CD14-positive monocyte (primary cell): ENCODE data around the gene ANGPTL7. TPM values are rescaled to one million over a fixed set of nuclear protein-coding genes. Genes with fewer than 3 reads are reported as not detected.

Source experiments
- DNase-seq, 3 donors: peaks; one replicate each; pipeline ENCODE4 v3.0.0-alpha.2; 2011 to 2022
- H2AFZ ChIP-seq: 2 replicates; pipeline ENCODE4 v1.6.0; 2012; ENCODE audit warnings: mild to moderate bottlenecking, low read depth, low read length, inconsistent platforms; ENCODE audit not compliant: insufficient read depth, poor library complexity, severe bottlenecking
- H3K27ac ChIP-seq, 2 donors: 1 replicate in 1 of 2; 2 replicates in 1 of 2; pipeline ENCODE4 v1.5.1; 2012 to 2013; ENCODE audit warnings: low read length in 2 of 2, control low read depth in 1 of 2, inconsistent platforms in 1 of 2, low read depth in 1 of 2, mild to moderate bottlenecking in 1 of 2
- H3K27me3 ChIP-seq, 2 donors: one replicate each; pipeline versions ENCODE4 v1.6.0 to v1.6.1; 2011 to 2013; ENCODE audit warnings: low read length in 2 of 2; ENCODE audit not compliant: control insufficient read depth in 2 of 2, insufficient read depth in 2 of 2
- H3K36me3 ChIP-seq, 2 donors: replicated peaks in 1 of 2; 1 replicate in 1 of 2; 2 replicates in 1 of 2; pipeline versions ENCODE4 v1.5.1 to v1.6.1; 2012 to 2013; ENCODE audit warnings: low read length in 2 of 2, control low read depth in 1 of 2, inconsistent platforms in 1 of 2, mild to moderate bottlenecking in 1 of 2; ENCODE audit not compliant: insufficient read depth in 2 of 2, control insufficient read depth in 1 of 2
- H3K4me1 ChIP-seq, 2 donors: 1 replicate in 1 of 2; 2 replicates in 1 of 2; pipeline versions ENCODE4 v1.5.1 to v1.6.1; 2012 to 2013; ENCODE audit warnings: low read length in 2 of 2, control low read depth in 1 of 2, inconsistent platforms in 1 of 2, mild to moderate bottlenecking in 1 of 2, moderate library complexity in 1 of 2; ENCODE audit not compliant: insufficient read depth in 2 of 2, control insufficient read depth in 1 of 2
- H3K4me2 ChIP-seq: replicated peaks from 2 replicates; pipeline ENCODE3; 2012; ENCODE audit warnings: low read length, moderate library complexity, mild to moderate bottlenecking; ENCODE audit not compliant: poor library complexity, severe bottlenecking; ENCODE audit errors: extremely low read depth
- H3K4me3 ChIP-seq, 3 experiments: fragments of 200-600 bp in 1 of 3; sonication (generic) in 1 of 3; replicated peaks in 1 of 3; 1 replicate in 2 of 3; 2 replicates in 1 of 3; pipeline ENCODE4 v1.5.1; 2011 to 2013; ENCODE audit warnings: low read length in 3 of 3, mild to moderate bottlenecking in 3 of 3, control low read depth in 2 of 3, low read depth in 2 of 3, inconsistent platforms in 1 of 3, moderate library complexity in 1 of 3
- H3K79me2 ChIP-seq: 2 replicates; pipeline ENCODE4 v1.6.0; 2012; ENCODE audit warnings: mild to moderate bottlenecking, control low read depth, inconsistent platforms, low read length, moderate library complexity; ENCODE audit not compliant: insufficient read depth
- H3K9ac ChIP-seq: 2 replicates; pipeline ENCODE4 v1.6.0; 2017; ENCODE audit warnings: low read length, mild to moderate bottlenecking; ENCODE audit not compliant: insufficient read depth, poor library complexity, severe bottlenecking
- H3K9me3 ChIP-seq, 2 donors: replicated peaks in 1 of 2; 1 replicate in 1 of 2; 2 replicates in 1 of 2; pipeline versions ENCODE4 v1.5.1 to v1.6.1; 2012 to 2013; ENCODE audit warnings: low read length in 2 of 2, control low read depth in 1 of 2; ENCODE audit not compliant: control insufficient read depth in 1 of 2, insufficient read depth in 1 of 2
- H4K20me1 ChIP-seq: 2 replicates; pipeline ENCODE4 v1.6.0; 2012; ENCODE audit warnings: mild to moderate bottlenecking, low read length, control low read depth, moderate library complexity; ENCODE audit not compliant: insufficient read depth
- H3K27ac Mint-ChIP-seq, 7 donors: one replicate each; pipeline ENCODE4 v1.8.0; 2020; ENCODE audit warnings: mild to moderate bottlenecking in 7 of 7, mixed read lengths in 7 of 7, moderate library complexity in 6 of 7, inconsistent platforms in 2 of 7
- H3K27me3 Mint-ChIP-seq, 3 donors: one replicate each; pipeline ENCODE4 v1.8.0; 2021 to 2022; ENCODE audit warnings: low read depth in 3 of 3, mild to moderate bottlenecking in 3 of 3, mixed read lengths in 3 of 3, moderate library complexity in 3 of 3, inconsistent platforms in 1 of 3
- H3K36me3 Mint-ChIP-seq, 2 donors: one replicate each; pipeline ENCODE4 v1.8.0; 2020; ENCODE audit warnings: mixed read lengths in 2 of 2, inconsistent platforms in 1 of 2, mild to moderate bottlenecking in 1 of 2
- H3K4me1 Mint-ChIP-seq: one replicate; pipeline ENCODE4 v1.8.0; 2020; ENCODE audit warnings: mild to moderate bottlenecking, mixed read lengths
- H3K4me3 Mint-ChIP-seq, 2 donors: one replicate each; pipeline ENCODE4 v1.8.0; 2020; ENCODE audit warnings: mild to moderate bottlenecking in 2 of 2, mixed read lengths in 2 of 2, moderate library complexity in 1 of 2
- H3K9me3 Mint-ChIP-seq, 7 donors: one replicate each; pipeline ENCODE4 v1.8.0; 2020 to 2022; ENCODE audit warnings: mixed read lengths in 7 of 7, mild to moderate bottlenecking in 6 of 7, moderate library complexity in 6 of 7, inconsistent platforms in 2 of 7
- WGBS: methylation state at CpG from one replicate; pipeline ENCODE4 v1.1.5; 2013; ENCODE audit warnings: missing lambda C conversion rate; ENCODE audit not compliant: insufficient coverage; 5-methylcytosine and 5-hydroxymethylcytosine counted together
- intact Hi-C, 2 donors: fragments of 100-400 bp; cut with micrococcal nuclease; formaldehyde crosslinking; loops; one replicate each; pipeline versions ENCODE4 v1.15.0 to v1.15.1; 2023
- polyA plus RNA-seq, 3 donors: library from polyadenylated mRNA; depleted of rRNA in 1 of 3; unstranded in 2 of 3; stranded (reverse) in 1 of 3; fragments of 300-500 nt in 2 of 3; fragments of >200 nt in 1 of 3; fragmentation: Illumina TruSeq in 2 of 3; gene quantifications; 1 replicate in 2 of 3; 2 replicates in 1 of 3; pipeline ENCODE4 v1.2.3, GENCODE V29; 2012 to 2021
- TF ChIP-seq, protein P1 (sequence below): fragments of 200-600 bp; IDR thresholded peaks from one replicate; pipeline ENCODE4 v1.8.0; 2022; ENCODE audit warnings: antibody characterized with exemption, mild to moderate bottlenecking

ANGPTL7 gene
- polyA plus RNA-seq, 3 donors, result not detected

GRCh38 chr1:11187494-11187893, 1.7 kb upstream of the ANGPTL7 start:
- peaks cover 59 to 83% of the 10 kb centered on the region in 2 donors for H3K36me3 Mint-ChIP-seq
- Histone ChIP-seq H3K27ac (no peak overlapping the region), H3K4me2 (no peak overlapping the region), H3K4me1 (no peaks in the 10 kb centered on the region), H3K36me3 (peaks cover 53 to 100% of the 10 kb centered on the region in 2 donors), H4K20me1 (no peaks in the 10 kb centered on the region), H3K9ac (no peak overlapping the region), H3K79me2 (no peaks in the 10 kb centered on the region), H3K9me3 (no peaks in the 10 kb centered on the region), H2AFZ (no peak overlapping the region), H3K27me3 (no peaks in the 10 kb centered on the region), H3K4me3 (no peak overlapping the region)
- H3K4me1 Mint-ChIP-seq, result no peaks in the 10 kb centered on the region
- intact Hi-C loops, result no loop called here
- no peaks in the 10 kb centered on the region for H3K9me3 Mint-ChIP-seq
- no peaks in the 10 kb centered on the region for H3K27me3 Mint-ChIP-seq
- no peak for DNase-seq
- TF ChIP-seq, protein P1, sequence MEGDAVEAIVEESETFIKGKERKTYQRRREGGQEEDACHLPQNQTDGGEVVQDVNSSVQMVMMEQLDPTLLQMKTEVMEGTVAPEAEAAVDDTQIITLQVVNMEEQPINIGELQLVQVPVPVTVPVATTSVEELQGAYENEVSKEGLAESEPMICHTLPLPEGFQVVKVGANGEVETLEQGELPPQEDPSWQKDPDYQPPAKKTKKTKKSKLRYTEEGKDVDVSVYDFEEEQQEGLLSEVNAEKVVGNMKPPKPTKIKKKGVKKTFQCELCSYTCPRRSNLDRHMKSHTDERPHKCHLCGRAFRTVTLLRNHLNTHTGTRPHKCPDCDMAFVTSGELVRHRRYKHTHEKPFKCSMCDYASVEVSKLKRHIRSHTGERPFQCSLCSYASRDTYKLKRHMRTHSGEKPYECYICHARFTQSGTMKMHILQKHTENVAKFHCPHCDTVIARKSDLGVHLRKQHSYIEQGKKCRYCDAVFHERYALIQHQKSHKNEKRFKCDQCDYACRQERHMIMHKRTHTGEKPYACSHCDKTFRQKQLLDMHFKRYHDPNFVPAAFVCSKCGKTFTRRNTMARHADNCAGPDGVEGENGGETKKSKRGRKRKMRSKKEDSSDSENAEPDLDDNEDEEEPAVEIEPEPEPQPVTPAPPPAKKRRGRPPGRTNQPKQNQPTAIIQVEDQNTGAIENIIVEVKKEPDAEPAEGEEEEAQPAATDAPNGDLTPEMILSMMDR, result no peak
- no peak overlapping the region for H3K4me3 Mint-ChIP-seq
- H3K27ac Mint-ChIP-seq, result no peak overlapping the region
- 100% methylated on average over 1 of the region's 2 CpGs for WGBS

DNA sequence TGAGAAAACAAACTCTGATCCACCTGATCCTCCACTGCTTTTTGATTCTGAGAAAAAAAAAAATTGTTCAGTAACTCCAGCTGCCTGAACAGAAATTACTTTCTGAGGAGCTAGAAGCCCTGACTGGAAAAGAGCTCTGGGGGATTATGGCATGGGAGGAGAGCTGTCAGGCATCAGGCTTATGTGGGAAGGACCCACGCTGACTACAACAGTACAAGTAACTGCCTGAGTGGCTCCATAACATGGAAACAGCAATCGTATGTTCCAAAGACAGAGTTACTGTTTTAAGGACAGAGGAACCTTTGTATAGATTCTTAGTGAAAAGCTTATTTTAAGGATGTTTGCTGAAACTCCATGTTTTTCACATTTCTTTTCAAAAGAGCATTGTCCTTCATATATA, 1.2 kb upstream of the ANGPTL7 start:
- TF ChIP-seq, protein P1, result no peak
- Histone ChIP-seq H3K27me3 (no peaks in the 10 kb centered on the region), H3K9ac (no peak overlapping the region), H3K9me3 (no peaks in the 10 kb centered on the region), H3K4me2 (no peak overlapping the region), H3K4me3 (no peak overlapping the region), H3K27ac (no peak overlapping the region), H3K79me2 (no peaks in the 10 kb centered on the region), H3K36me3 (peaks cover 51 to 100% of the 10 kb centered on the region in 2 donors), H3K4me1 (no peaks in the 10 kb centered on the region), H2AFZ (no peak overlapping the region), H4K20me1 (no peaks in the 10 kb centered on the region)
- Mint-ChIP-seq H3K4me3 (no peak overlapping the region), H3K27me3 (no peaks in the 10 kb centered on the region), H3K9me3 (no peaks in the 10 kb centered on the region), H3K27ac (peak overlapping the region in 1 of 7 donors; percentile 37), H3K4me1 (no peaks in the 10 kb centered on the region), H3K36me3 (peaks cover 59 to 84% of the 10 kb centered on the region in 2 donors)
- intact Hi-C loops, result no loop called here
- 100% methylated on average over 1 of the region's 2 CpGs for WGBS
- no peak for DNase-seq
